ENCODE data around the gene CLEC11A.

CLEC11A gene, protein sequence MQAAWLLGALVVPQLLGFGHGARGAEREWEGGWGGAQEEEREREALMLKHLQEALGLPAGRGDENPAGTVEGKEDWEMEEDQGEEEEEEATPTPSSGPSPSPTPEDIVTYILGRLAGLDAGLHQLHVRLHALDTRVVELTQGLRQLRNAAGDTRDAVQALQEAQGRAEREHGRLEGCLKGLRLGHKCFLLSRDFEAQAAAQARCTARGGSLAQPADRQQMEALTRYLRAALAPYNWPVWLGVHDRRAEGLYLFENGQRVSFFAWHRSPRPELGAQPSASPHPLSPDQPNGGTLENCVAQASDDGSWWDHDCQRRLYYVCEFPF

DNA sequence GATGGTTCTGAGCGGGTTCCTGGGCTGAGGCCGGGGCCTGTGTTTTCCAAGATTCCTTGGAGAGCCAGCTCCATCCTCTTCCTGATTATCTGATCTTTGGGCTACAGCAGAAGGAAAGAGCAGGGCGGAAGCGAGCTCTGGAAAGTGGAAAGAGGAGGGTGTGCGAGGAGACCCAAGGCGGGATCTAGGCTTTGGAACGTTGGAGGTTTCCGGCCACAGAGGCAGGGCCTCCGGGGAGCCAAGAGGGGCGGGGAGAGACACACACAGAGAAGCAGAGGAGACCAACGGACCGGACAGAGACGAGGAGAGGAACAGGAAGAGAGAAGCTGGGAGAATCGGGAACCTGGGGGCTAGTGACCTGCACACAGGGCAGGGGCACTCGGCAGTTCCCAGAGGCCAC, at the start of gene CLEC11A:
TSS of gene CLEC11A (plus strand) at position 296 of the 400 bp plus-strand sequence. CDS start 162 bp downstream, outside the sequence.
- DNase-seq: no peak

GRCh38 chr19:50676625-50677197, 46.5 kb upstream of the CLEC11A start:
- no peak for DNase-seq

DNA sequence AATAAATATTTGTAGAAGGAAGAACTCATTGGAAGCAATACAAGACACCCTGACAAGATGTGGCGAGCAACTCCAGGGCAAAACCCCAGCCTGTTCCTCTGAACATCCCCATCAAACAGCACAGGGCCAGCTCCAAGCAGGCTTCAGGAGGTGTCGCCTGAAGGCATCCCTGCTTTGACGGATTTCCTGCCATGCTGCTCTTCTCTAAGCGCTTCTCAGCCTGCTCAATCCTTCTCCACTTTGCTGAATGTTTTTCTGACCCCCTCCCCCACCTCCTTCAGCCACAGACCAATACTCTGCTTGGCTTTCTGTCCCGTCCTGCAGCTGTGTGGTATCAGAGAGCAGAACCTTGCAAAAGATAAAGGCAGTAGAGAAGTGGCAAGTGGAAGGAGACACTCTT, 45.5 kb upstream of the CLEC11A start:
- DNase-seq: no peak

GRCh38 chr19:50678323-50678722, 44.8 kb upstream of the CLEC11A start:
- no peak for DNase-seq

DNA sequence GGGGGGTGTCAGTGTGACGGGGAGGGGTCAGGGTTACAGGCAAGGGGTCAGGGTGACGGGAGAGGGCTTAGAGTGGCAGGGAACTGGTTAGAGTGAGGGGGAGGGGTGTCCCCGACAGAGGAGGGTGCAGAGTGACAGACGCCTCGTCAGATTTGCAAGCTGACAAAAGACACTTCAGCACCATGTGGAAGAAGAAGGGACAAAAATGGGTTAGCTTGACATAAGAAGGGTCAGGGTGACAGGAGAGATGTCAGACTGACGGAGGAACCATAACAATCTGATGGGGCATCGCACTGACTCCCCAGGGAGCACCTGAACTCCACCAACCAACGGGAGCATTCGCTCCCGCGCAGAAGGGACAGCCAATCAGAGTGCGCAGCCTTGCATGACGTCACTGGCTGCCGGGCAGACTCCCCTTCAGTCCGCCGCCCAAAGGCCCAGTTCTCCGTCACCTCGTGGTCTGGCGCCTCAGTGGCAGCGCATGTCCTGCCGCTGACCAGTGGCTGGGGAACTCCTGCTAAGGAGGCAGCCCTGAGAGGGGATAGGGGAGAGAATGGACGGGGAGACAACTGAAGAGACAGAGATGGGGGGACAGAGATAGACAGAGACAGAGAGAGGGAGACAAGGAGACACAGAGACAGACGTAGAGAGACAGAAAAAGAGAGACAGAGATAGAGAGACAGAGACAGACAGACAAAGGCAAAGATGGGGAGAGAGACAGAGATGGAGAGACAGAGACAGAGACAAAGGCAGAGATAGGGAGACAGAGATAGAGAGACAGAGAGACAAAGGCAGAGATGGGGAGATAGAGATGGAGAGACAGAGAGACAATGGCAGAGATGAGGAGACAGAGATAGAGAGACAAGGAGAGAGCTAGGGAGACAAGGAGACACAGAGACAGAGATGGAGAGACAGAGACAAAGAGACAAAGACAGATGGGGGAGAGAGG, 43.7 kb upstream of the CLEC11A start:
- peak; percentile 85 for DNase-seq

- DNase-seq: no peak
Observed at GRCh38 chr19:50686310-50687032, 36.7 kb upstream of the CLEC11A start.

DNA sequence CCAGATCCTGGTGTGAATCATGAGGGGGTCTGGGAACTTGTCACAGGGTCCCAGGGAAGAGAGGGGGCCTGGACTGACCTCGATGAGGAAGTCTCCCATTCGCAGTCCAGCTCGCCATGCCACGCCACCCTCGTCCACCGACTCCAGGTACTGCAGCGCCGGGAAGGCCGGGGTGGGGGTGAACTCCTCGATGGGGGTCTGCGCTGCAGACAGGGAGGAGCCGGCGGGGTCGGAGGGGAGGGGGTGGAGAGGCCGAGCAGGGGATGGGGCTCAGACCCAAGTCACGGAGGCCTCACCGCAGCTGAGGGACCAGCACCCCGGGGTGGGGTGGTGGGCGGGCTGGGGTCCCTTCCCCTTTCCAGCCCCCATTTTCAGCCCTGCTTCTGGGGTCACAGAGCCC, 34.4 kb upstream of the CLEC11A start:
- DNase-seq: no peak

GRCh38 chr19:50690439-50690838, 32.7 kb upstream of the CLEC11A start:
- no peak for DNase-seq

DNA sequence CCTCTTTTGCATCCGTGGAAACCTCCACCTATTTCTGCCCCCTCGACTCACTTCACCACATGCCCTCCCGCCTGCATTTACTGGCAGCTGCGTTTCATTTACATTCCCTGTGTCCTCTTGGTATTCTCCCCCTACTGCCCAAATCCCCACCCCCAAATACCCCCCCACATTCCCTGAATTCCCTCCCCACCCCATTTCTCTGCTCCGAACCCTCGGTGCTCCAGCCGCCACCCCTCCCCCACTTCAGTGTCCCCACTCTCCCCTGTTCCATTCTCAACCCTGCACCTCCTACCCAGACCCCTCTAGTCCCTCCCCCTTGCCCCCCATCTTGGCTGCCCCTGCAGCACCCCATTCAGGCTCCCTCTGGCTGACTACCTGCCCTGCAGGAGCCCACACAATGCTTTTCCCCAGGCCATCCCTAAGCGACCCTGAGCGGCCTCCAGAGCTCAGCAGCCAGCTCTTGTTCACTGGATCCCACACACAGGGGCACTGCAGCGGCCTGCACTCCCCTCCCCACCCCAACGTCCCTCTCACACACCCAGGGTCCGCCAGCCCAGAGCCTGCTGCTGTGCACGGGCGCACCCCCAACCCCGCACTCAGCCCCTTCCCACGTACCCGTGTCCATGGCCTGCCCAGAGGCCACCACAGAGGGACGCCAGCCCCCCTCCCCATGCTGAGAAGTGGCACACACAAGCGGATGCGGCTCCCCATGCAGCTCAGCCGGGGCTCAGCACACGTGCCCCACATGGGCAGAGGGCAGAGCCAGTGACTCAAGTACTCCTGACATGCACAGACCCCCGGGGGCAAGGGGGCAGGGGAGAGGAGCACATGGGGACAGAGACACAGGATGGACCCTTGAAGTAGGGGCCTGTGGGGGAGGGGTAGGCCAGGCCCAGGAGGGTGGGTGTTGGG, 29.8 kb upstream of the CLEC11A start:
- DNase-seq: no peak

- DNase-seq: no peak
Observed at GRCh38 chr19:50694815-50695145, 28.4 kb upstream of the CLEC11A start.

DNA sequence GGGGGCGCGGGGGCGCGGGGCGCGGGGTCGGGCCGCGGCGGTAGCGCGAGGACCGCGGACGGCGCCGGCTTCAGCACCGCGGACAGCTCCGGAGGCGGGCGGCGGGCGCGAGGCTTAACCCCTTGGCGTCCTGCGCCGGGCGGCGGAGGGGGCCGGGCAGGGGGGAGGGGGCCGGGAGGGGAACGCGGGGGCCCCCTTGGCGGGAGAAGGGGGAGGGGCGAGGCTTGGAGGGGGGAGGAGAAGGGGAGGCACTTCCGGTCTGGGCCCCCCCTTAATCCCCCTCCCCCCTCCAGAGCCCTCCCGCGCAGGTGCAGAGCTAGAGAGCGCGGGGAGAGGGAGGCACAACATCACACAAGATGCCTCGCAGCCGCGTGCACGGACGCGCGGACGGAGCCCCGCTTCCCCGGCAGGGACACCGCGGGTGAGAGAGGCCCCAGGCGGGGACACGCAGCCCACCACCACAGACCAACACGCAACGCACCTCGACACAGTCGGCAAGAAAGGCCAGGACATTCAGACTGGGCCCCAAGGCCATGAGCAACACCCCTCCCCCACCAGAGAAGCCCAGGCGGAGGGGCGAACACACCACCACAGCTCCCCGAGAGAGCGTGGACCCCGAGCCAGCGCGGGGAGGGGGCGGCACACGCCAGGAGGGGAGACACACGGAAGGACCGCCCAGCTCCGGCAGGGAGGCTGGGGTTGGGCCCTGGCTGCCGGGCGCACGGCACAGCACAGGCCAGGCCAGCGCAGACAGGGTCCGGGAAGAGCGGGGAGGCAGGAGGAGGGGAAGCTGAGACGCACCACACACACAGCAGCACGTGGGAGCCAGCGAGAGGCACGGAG, 27.7 kb upstream of the CLEC11A start:
- peak; percentile 53 for DNase-seq

GRCh38 chr19:50696094-50696483, 27.1 kb upstream of the CLEC11A start:
- no peak for DNase-seq

- no peak for DNase-seq
Observed at GRCh38 chr19:50697414-50698124, 25.6 kb upstream of the CLEC11A start.

DNA sequence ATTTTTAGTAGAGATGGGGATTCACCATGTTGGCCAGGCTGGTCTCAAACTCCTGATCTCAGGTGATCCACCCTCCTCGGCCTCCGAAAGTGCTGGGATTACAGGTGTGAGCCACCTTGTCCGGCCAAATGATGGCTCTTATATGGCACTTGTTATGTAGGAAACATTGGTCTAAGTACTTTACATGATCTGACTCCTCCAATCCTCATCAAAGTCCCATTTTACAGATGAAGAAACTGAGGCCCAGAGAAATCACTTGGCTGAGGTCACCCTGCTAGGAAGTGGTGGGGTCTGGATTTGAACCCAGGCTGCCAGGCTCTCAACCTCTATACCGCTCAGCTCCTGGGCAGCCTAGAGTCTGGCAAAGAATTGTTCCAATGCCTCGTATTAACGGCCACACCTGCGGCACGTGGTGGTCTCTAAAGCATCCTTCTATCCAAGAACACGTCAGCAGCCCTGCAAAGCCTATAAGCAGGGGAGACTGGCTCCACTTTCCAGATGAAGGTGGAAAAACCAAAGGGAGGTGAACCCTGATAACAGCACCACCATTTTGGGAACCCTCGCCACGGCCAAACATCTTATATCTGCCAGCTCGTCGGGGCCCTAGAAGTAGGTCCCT, 21.7 kb upstream of the CLEC11A start:
- DNase-seq: no peak

DNA sequence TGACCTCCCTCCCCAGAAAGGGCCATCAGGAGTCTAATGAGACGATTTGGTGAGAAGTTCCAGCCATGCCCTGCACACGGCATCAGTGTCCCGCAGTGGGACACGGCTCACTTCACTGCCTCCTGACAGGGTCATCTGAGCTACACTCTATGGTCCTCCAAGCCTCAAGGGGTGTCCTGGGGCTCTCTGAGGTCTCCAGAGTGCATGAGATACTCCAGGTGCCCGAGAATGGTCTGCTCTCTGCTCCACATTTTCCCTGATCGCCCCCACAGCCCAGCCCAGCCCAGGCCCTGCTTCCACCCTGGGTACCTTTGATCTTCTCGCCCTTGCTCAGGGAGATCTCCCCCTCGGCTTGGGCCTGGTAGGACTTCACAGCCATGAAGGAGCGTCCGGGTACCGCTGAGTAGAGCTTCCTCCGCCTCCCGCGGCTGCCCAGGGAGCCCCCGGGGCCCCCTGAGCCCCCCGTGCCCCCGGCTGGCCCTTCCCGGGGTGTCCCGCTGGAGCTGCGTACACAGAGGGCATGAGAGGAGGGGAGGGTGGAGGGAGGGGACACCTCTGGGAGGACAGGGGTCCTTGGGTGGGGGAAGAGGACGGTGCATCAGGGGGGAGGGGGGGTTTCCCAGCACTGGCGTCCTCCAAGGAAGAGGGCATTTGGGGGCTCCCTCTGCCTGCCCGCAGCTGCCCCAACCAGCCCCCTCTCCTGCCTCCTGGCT, 20.9 kb upstream of the CLEC11A start:
- no peak for DNase-seq

DNA sequence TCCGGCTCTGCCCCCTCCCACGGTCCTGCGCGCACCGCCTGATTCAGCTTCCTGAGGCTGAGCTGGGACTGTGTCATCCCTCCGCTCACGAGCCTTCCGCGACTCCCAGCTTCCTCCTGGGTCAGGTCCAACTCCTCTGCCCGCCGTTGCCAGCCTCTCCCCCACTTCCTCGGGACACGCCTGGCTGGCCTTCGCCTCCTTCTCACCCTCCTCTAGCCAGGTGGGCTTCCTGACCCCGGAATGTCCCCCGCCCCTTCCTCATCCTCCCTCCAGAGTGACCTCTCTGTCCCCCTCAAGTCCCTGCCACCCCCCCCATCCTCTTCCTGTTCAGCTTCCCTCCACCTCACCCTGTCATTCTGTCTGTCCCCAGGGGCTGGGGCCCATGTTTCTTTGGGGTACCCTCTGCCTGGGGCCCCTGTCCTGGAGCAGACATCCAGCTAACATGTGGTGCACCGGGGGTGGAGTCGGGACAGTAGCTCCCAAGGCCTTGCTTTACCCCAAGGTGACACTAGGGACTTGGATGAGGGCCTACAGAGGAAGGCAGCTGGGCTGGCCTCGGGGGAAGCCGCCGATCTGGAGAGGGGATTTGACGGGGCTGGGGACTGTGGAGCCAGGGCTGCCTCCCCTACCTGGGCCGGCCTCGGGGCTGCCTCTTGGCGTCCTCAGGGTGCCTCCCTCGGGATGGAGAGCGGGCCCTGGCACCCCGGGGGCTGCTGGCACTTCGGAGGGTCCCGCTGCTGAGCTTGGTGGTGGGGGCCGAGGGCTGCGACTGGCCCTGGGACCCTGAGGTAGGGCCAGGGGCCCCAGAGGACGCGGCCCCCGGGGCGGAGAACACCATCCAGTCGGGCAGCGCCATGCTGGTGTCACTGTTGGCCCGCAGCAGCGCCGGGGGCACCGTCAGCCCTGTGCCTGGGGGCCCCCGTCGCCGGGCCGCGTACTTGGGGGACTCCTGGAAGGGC, 20.0 kb upstream of the CLEC11A start:
- no peak for DNase-seq

- no peak for DNase-seq
Observed at GRCh38 chr19:50703915-50704796, 19.0 kb upstream of the CLEC11A start.

Measured in RPMI8226 (cell line).